Epidermal melanocyte (primary cell): ENCODE data around the gene ZBTB24.

ENCODE experiments used
- DNase-seq: peaks from one replicate; pipeline ENCODE4 v3.0.0; 2011; ENCODE audit warnings: low spot score; ENCODE audit not compliant: insufficient read length

The ZBTB24 gene

DNA sequence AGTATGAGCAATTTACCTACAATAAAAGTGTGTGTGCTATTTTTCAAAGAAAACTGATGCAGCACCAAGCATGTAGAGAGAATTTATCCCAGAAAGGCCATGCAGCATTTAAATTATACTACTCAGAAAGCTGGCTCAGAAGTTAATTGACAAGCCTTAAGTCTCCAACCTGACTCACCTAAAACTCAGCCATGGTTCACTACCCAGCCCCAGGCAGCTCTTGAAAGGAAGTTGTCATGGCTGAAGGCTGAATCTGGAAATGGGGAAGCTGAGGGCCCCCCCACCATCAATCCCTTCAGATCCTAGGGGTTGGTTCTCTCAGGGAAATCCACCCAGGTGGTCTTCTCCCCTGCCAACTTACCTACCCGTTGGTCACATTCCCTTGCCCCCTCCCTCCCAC lies 62.3 kb downstream of the ZBTB24 start:
- no peak for DNase-seq

DNA sequence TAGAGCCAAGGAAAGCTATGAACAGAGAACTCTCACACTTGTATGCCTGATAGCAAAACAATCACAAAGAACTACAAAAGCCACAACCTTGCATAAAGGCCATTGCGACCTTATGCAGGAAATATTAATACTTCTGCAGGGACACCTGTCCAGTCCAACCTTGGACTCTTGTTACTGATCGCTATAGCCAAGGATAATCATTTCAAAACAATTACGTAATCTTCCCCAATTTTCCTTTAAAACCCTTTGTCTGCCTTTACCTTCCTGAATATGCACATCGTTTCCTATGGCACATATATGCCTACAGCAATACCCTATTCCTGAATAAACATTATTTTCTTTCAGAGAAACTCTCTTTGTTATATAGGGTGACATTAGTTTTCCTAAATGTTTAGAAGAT lies 65.4 kb downstream of the ZBTB24 start:
- DNase-seq, result no peak
